HepG2 (cell line): ENCODE data around the gene KRTCAP3. TPM values are rescaled to one million over a fixed set of nuclear protein-coding genes. Genes with fewer than 3 reads are reported as not detected.

Source experiments
- AGO2 ChIP-seq: fragments of 200-400 bp; formaldehyde crosslinking; optimal IDR thresholded peaks from 2 replicates; pipeline ENCODE3; 2017; ENCODE audit warnings: mild to moderate bottlenecking, low read depth, low read length, moderate library complexity
- FOXM1 ChIP-seq: sonication (generic); formaldehyde crosslinking; IDR thresholded peaks from 2 replicates; pipeline ENCODE4 v1.5.0; 2020; ENCODE audit warnings: missing genetic modification reagents
- GABPA ChIP-seq, 2 experiments: IDR thresholded peaks; 2 replicates each; pipeline ENCODE4 v1.6.1; 2011 to 2016; ENCODE audit warnings: low read depth in 2 of 2, low read length in 1 of 2, missing biosample characterization in 1 of 2, missing genetic modification characterization in 1 of 2
- GFI1 ChIP-seq: sonication (generic); formaldehyde crosslinking; IDR thresholded peaks from 2 replicates; pipeline ENCODE4 v1.5.0; 2020; ENCODE audit warnings: missing genetic modification reagents, mild to moderate bottlenecking, borderline replicate concordance
- JARID2 ChIP-seq: sonication (generic); formaldehyde crosslinking; IDR thresholded peaks from 2 replicates; pipeline ENCODE4 v1.8.1; 2023; ENCODE audit warnings: missing genetic modification reagents, inconsistent platforms; ENCODE audit not compliant: insufficient replicate concordance
- KIAA2018 ChIP-seq: sonication (generic); formaldehyde crosslinking; IDR thresholded peaks from 2 replicates; pipeline ENCODE4 v1.5.0; 2020; ENCODE audit warnings: mild to moderate bottlenecking, missing genetic modification reagents, borderline replicate concordance
- KLF11 ChIP-seq: IDR thresholded peaks from 2 replicates; pipeline ENCODE4 v1.6.1; 2016; ENCODE audit warnings: missing compliant biosample characterization
- MBD4 ChIP-seq: IDR thresholded peaks from 2 replicates; pipeline ENCODE4 v1.6.1; 2012; ENCODE audit warnings: low read length, inconsistent platforms, borderline replicate concordance
- PHF21A ChIP-seq: sonication (generic); formaldehyde crosslinking; IDR thresholded peaks from 2 replicates; pipeline ENCODE4 v1.5.0; 2020; ENCODE audit warnings: mild to moderate bottlenecking, missing genetic modification reagents
- RXRA ChIP-seq: sonication (generic); formaldehyde crosslinking; IDR thresholded peaks from 2 replicates; pipeline ENCODE4 v1.5.1; 2020; ENCODE audit warnings: missing genetic modification reagents
- SKIL ChIP-seq: sonication (generic); formaldehyde crosslinking; IDR thresholded peaks from 2 replicates; pipeline ENCODE4 v1.8.0; 2022; ENCODE audit warnings: missing genetic modification reagents, mild to moderate bottlenecking, moderate library complexity, borderline replicate concordance
- SRY ChIP-seq: sonication (generic); formaldehyde crosslinking; IDR thresholded peaks from 2 replicates; pipeline ENCODE4 v1.8.0; 2022; ENCODE audit warnings: mild to moderate bottlenecking, missing genetic modification reagents
- ZNF30 ChIP-seq: sonication (generic); formaldehyde crosslinking; IDR thresholded peaks from 2 replicates; pipeline ENCODE4 v1.5.0; 2020; ENCODE audit warnings: mild to moderate bottlenecking, missing genetic modification reagents
- ZNF670 ChIP-seq: sonication (generic); formaldehyde crosslinking; IDR thresholded peaks from 2 replicates; pipeline ENCODE4 v1.8.0; 2022; ENCODE audit warnings: mild to moderate bottlenecking, missing genetic modification reagents, borderline replicate concordance
- ZNF839 ChIP-seq: sonication (generic); formaldehyde crosslinking; IDR thresholded peaks from 2 replicates; pipeline ENCODE4 v1.4.0; 2020; ENCODE audit warnings: missing genetic modification reagents, mild to moderate bottlenecking, borderline replicate concordance
- ZSCAN20 ChIP-seq: sonication (generic); formaldehyde crosslinking; IDR thresholded peaks from 2 replicates; pipeline ENCODE4 v1.4.0; 2020; ENCODE audit warnings: missing genetic modification reagents, mild to moderate bottlenecking, borderline replicate concordance
- polyA plus RNA-seq, 8 experiments: library from polyadenylated mRNA; depleted of rRNA in 3 of 8; stranded (reverse) in 7 of 8; unstranded in 1 of 8; fragments of >200 nt; fragmentation: Illumina TruSeq in 4 of 8; extraction: Trizol in 4 of 8; gene quantifications; 2 replicates each; pipeline versions ENCODE4 v1.2.1 to v1.2.3, GENCODE V29; 2011 to 2016; ENCODE audit warnings: low read depth in 4 of 8, missing spikeins in 1 of 8, mixed read lengths in 1 of 8; ENCODE audit not compliant: insufficient read depth in 1 of 8
- total RNA-seq, 5 experiments: library from RNA; depleted of rRNA; stranded (reverse); fragments of >200 nt; fragmentation: Illumina TruSeq; extraction: Trizol; gene quantifications; 2 replicates each; pipeline ENCODE4 v1.2.3, GENCODE V29; 2016; ENCODE audit warnings: low read depth in 1 of 5
- TF ChIP-seq, protein P1 (sequence below): sonication (generic); formaldehyde crosslinking; IDR thresholded peaks from 2 replicates; pipeline ENCODE4 v1.8.1; 2023; ENCODE audit warnings: mild to moderate bottlenecking, inconsistent platforms, moderate library complexity, missing genetic modification reagents, borderline replicate concordance

Gene KRTCAP3
- total and polyA plus RNA-seq, 2 of the 13 experiments (the other 11 are each of a cell fraction or from before 2014, with no cell fraction given), result 2.1 to 4.5 TPM

GRCh38 chr2:27408601-27409320 lies 33.4 kb upstream of the KRTCAP3 start (continued):
- TF ChIP-seq KIAA2018, result no peak
- TF ChIP-seq, protein P1, sequence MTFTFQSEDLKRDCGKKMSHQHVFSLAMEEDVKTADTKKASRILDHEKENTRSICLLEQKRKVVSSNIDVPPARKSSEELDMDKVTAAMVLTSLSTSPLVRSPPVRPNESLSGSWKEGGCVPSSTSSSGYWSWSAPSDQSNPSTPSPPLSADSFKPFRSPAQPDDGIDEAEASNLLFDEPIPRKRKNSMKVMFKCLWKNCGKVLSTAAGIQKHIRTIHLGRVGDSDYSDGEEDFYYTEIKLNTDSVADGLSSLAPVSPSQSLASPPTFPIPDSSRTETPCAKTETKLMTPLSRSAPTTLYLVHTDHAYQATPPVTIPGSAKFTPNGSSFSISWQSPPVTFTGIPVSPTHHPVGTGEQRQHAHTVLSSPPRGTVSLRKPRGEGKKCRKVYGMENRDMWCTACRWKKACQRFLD (CRISPR knock-in tag), result 0 out of 2 replicates have a peak, but pooled peaks have one; percentile 19
- peak; percentile 46; the same call in 1 of the 2 replicates for TF ChIP-seq ZNF30
- no peak for TF ChIP-seq KLF11 (CRISPR knock-in tag)
- TF ChIP-seq AGO2, result no peak
- 0 out of 2 replicates have a peak, but pooled peaks have one; percentile 4 for TF ChIP-seq SRY (CRISPR knock-in tag)
- peak; percentile 43 for TF ChIP-seq JARID2
- 0 out of 2 replicates have a peak, but pooled peaks have one; percentile 9 for TF ChIP-seq FOXM1
- no peak for TF ChIP-seq ZNF670 (CRISPR knock-in tag)
- TF ChIP-seq GFI1 (CRISPR knock-in tag), result 0 out of 2 replicates have a peak, but pooled peaks have one; percentile 62
- peak; percentile 11; the same call in 1 of the 2 replicates for TF ChIP-seq RXRA
- TF ChIP-seq SKIL (CRISPR knock-in tag), result 0 out of 2 replicates have a peak, but pooled peaks have one; percentile 34
- no peak for TF ChIP-seq MBD4
- TF ChIP-seq PHF21A (CRISPR knock-in tag), result no peak
- 0 out of 2 replicates have a peak, but pooled peaks have one; percentile 0 for TF ChIP-seq GABPA (IDR thresholded peaks at IDR 0.05; ENCODE audit: low read depth, low read length)
- no peak for TF ChIP-seq GABPA (CRISPR knock-in tag; IDR thresholded peaks at IDR 0.05; ENCODE audit: low read depth)
- peak; percentile 36; the same call in 1 of the 2 replicates for TF ChIP-seq ZNF839 (CRISPR knock-in tag)
- TF ChIP-seq ZSCAN20 (CRISPR knock-in tag), result 0 out of 2 replicates have a peak, but pooled peaks have one; percentile 3
